Mucosa of descending colon (tissue), 3 donors: ENCODE measurements around the gene TBCB. TPM values are rescaled to one million over a fixed set of nuclear protein-coding genes. Genes with fewer than 3 reads are reported as not detected.

Experiments
- ATAC-seq: fragments of 200-7000 bp; cut with Tn5 transposase; one replicate; pipeline ENCODE4 v1.9.1; 2020; ENCODE audit warnings: mild to moderate bottlenecking, moderate library complexity
- DNase-seq, 3 donors: peaks; one replicate each; pipeline ENCODE4 v3.0.0-alpha.2; 2020
- H3K36me3 ChIP-seq: fragments of 200-600 bp; one replicate; pipeline ENCODE4 v1.8.0; 2021; ENCODE audit warnings: low read depth, mild to moderate bottlenecking
- H3K4me1 ChIP-seq: fragments of 200-600 bp; one replicate; pipeline ENCODE4 v1.8.0; 2021; ENCODE audit warnings: low read depth, mild to moderate bottlenecking
- H3K4me3 ChIP-seq: fragments of 200-600 bp; one replicate; pipeline ENCODE4 v1.8.0; 2021; ENCODE audit warnings: mild to moderate bottlenecking
- H3K9me3 ChIP-seq: fragments of 200-600 bp; one replicate; pipeline ENCODE4 v1.8.0; 2021; ENCODE audit warnings: mild to moderate bottlenecking
- intact Hi-C, 2 donors: fragments of 100-400 bp; cut with DNase I in 1 of 2; cut with micrococcal nuclease in 1 of 2; formaldehyde crosslinking; loops; one replicate each; pipeline versions ENCODE4 v1.11.0 to v1.11.1; 2022; cut with DNase I, micrococcal nuclease
- total RNA-seq, 3 donors: library from RNA; stranded (reverse); fragmentation: NEBNext Ultra II Directional in 2 of 3; extraction: Animal tissue kit (Norgen Biotek cat#: 25700) in 2 of 3; gene quantifications; one replicate each; pipeline versions ENCODE4 v1.2.1 to v1.2.4, GENCODE V29; 2021 to 2023
- TF ChIP-seq, protein P1 (sequence below): fragments of 200-600 bp; IDR thresholded peaks from one replicate; pipeline ENCODE4 v1.8.0; 2022; ENCODE audit warnings: antibody characterized with exemption, mild to moderate bottlenecking
- donor health status: DM: no; HTN: no; CAD: no; lungs with moderate emphysema.
- donor health status: DM: no; HTN: no; CAD: no.
- donor health status: DM: no; HTN: yes; CAD: no.

Gene TBCB
- total RNA-seq, 3 donors from 2014 or later = 81.9 to 106 (median 90.8) TPM

DNA sequence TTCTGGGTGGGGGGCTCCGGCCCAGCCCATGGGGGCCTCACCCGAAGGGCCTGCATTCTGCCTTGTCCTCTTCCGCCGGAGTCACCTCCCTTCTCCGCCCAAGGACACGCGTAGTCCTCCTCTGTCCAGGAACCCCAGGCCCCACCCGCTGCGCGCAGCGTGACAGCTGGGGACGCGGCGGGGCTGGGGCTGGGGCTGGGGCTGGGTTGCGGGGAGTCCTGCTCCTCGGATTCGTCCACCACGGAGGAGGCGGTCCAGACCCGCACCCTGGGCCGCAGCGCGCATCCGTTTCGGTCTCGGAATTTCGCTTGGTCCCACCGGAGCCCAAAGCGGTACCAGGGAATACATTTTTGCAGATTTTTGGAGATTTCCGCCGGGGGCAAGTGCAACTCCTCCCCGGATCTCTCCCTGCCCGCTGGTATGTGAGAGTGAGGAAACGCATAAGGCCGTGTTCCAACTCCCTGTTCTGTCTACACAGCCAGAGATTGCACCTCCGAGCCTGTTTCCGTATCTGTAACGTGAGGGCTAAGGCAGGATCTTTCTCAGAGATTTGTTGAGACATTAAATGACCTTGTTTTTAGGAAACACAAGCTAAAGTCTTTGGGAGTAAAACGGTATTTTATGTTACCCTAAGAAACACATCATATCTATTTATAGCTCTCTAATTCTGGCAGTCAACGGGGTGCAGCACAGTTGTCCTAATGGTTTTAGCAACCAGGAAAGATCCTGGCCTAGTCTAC lies 37.3 kb downstream of the TBCB start, which contains the start of gene COX7A1:
COX7A1 (minus strand) TSS at position 96 of the 740 bp plus-strand sequence; CDS start at position 56, 40 bp downstream.
- DNase-seq (peak in 1 of 3 donors; percentile 46), ATAC-seq (peak; percentile 54)
- no peaks in the 10 kb centered on the region for H3K9me3 ChIP-seq
- intact Hi-C loops = no loop called here
- H3K4me1 ChIP-seq = no peaks in the 10 kb centered on the region
- TF ChIP-seq, protein P1, sequence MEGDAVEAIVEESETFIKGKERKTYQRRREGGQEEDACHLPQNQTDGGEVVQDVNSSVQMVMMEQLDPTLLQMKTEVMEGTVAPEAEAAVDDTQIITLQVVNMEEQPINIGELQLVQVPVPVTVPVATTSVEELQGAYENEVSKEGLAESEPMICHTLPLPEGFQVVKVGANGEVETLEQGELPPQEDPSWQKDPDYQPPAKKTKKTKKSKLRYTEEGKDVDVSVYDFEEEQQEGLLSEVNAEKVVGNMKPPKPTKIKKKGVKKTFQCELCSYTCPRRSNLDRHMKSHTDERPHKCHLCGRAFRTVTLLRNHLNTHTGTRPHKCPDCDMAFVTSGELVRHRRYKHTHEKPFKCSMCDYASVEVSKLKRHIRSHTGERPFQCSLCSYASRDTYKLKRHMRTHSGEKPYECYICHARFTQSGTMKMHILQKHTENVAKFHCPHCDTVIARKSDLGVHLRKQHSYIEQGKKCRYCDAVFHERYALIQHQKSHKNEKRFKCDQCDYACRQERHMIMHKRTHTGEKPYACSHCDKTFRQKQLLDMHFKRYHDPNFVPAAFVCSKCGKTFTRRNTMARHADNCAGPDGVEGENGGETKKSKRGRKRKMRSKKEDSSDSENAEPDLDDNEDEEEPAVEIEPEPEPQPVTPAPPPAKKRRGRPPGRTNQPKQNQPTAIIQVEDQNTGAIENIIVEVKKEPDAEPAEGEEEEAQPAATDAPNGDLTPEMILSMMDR = no peak
- H3K36me3 ChIP-seq = no peaks in the 10 kb centered on the region
- H3K4me3 ChIP-seq = no peak within 1 kb of the TSS

DNA sequence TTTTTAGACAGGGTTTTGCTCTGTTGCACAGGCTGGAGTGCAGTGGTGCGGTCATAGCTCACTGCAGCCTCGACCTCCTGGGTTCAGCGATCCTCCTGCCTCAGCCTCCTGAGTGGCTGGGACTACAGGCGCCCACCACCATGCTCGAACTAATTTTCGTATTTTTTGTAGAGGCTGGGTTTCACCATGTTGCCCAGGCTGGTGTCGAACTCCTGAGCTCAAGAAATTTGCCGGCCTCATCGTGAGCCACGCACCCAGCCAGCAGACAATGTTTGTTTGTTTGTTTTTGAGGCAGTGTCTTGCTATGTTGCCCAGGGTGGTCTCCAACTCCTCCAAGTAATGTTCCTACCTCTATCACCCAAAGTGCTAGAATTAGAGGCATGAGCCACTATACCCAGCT lies 37.9 kb downstream of the TBCB start:
- Histone ChIP-seq H3K4me1 (no peaks in the 10 kb centered on the region), H3K36me3 (no peaks in the 10 kb centered on the region), H3K9me3 (no peaks in the 10 kb centered on the region), H3K4me3 (no peak overlapping the region)
- intact Hi-C loops = no loop called here
- DNase-seq (no peak), ATAC-seq (no peak)
- TF ChIP-seq, protein P1 = no peak

DNA sequence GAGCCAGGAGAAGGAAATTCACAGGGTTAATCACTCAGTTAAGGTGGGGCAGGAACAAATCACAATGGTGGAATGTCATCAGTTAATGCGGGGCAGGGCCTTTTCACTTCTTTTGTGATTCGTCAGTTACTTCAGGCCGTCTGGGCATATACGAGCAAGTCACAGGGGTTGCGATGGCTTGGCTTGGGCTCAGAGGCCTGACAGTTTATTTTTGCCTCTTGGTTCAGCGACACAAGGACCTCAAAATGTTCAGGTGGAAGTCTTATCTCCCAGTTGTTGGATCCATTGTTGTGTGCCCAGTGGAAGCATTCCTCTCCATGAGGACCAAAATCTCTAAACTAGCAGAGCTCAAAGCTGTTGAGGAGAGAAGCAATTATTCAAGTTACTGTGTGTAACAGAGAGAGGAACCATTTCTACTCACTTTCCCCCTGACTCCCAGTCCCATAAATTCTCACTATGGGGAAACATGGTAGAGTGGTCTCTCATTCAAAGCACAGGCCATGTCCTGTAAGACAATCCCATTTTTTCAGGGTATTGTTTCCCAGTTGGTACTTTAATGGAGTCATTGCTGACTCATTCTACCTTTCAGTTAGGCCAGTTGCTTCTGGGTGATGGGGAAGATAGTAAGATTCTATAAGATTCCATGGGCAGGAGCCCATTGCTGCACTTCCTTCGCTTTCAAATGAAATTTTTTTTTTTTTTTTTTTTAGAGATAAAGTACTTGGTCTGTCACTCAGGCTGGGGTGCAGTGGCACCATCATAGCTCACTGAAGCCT lies 45.7 kb downstream of the TBCB start:
- H3K4me3 ChIP-seq = no peak overlapping the region
- no peaks in the 10 kb centered on the region for H3K36me3 ChIP-seq
- no peak for DNase-seq
- intact Hi-C loops = no loop called here
- ATAC-seq = no peak
- H3K9me3 ChIP-seq = no peaks in the 10 kb centered on the region
- no peaks in the 10 kb centered on the region for H3K4me1 ChIP-seq
- TF ChIP-seq, protein P1 = no peak

DNA sequence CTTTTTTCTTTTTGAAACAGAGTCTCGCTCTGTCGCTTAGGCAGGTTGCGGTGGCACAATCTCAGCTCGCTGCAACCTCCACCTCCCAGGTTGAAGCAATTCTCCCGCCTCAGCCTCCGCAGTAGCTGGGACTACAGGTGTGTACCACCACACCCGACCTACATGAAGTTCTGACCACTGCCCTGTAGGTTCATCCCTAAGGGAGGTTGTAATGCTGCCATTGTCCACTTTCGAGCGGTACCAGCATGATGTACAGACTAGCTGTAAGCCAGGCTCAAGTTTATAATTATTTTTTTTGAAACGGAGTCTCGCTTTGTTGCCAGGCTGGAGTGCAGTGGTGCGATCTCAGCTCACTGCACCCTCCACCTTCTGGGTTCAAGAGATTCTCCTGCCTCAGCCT lies 48.5 kb downstream of the TBCB start:
- Histone ChIP-seq H3K9me3 (no peaks in the 10 kb centered on the region), H3K36me3 (no peaks in the 10 kb centered on the region), H3K4me3 (no peak overlapping the region), H3K4me1 (peaks cover 6% of the 10 kb centered on the region)
- TF ChIP-seq, protein P1 = no peak
- DNase-seq = no peak
- intact Hi-C loops = no loop called here
- no peak for ATAC-seq

GRCh38 chr19:36169084-36169760 lies 54.0 kb downstream of the TBCB start:
- DNase-seq (peak in 2 of 3 donors; percentile 66 to 71), ATAC-seq (peak; percentile 91)
- H3K9me3 ChIP-seq = no peaks in the 10 kb centered on the region
- no peaks in the 10 kb centered on the region for H3K36me3 ChIP-seq
- peaks cover 18% of the 10 kb centered on the region for H3K4me1 ChIP-seq
- intact Hi-C loops = no loop called here
- TF ChIP-seq, protein P1 = no peak
- no peak overlapping the region for H3K4me3 ChIP-seq
